Ovary (tissue), 9 donors: ENCODE data around the gene CPPED1. TPM values are rescaled to one million over a fixed set of nuclear protein-coding genes. Genes with fewer than 3 reads are reported as not detected.

Experiments
- DNase-seq, 5 donors: peaks; one replicate each; pipeline ENCODE4 v3.0.0-alpha.2; 2019 to 2020
- H3K27ac ChIP-seq, 2 donors: fragments of 200-600 bp; one replicate each; pipeline versions ENCODE4 v1.5.1 to v1.8.0; 2019 to 2022
- H3K27me3 ChIP-seq: fragments of 200-600 bp; one replicate; pipeline ENCODE4 v1.8.0; 2022
- H3K36me3 ChIP-seq: fragments of 200-600 bp; sonication (generic); one replicate; pipeline ENCODE4 v1.5.1; 2019
- H3K4me1 ChIP-seq: one replicate; pipeline ENCODE4 v1.8.1; 2013; ENCODE audit warnings: mild to moderate bottlenecking, moderate library complexity; ENCODE audit not compliant: insufficient read depth
- H3K4me3 ChIP-seq: fragments of 200-600 bp; sonication (generic); one replicate; pipeline ENCODE4 v1.5.1; 2017
- H3K9me3 ChIP-seq, 2 donors: fragments of 200-600 bp in 1 of 2; sonication (generic) in 1 of 2; one replicate each; pipeline versions ENCODE4 v1.5.1 to v1.8.1; 2013 to 2019; ENCODE audit warnings: mild to moderate bottlenecking in 1 of 2, moderate library complexity in 1 of 2
- EP300 ChIP-seq: sonication (generic); formaldehyde crosslinking; IDR thresholded peaks from one replicate; pipeline ENCODE4 v1.6.1; 2017; ENCODE audit warnings: antibody characterized with exemption
- POLR2A ChIP-seq: fragments of 450-650 bp; IDR thresholded peaks from one replicate; pipeline ENCODE4 v1.6.1; 2017; ENCODE audit warnings: antibody characterized with exemption, mild to moderate bottlenecking, moderate library complexity
- WGBS, 3 donors: extraction: QIAGEN DNeasy Blood & Tissue Kit in 1 of 3; methylation state at CpG; one replicate each; pipeline versions ENCODE4 v1.1.5 to v1.1.7; 2013 to 2017; 5-methylcytosine and 5-hydroxymethylcytosine counted together
- intact Hi-C, 4 donors: fragments of 100-400 bp; cut with DNase I; formaldehyde crosslinking; loops; one replicate each; pipeline versions ENCODE4 v1.11.0 to v1.15.1; 2022 to 2023
- polyA plus RNA-seq, 2 donors: library from polyadenylated mRNA; stranded (reverse); fragments of 200-250 nt in 1 of 2; fragments of 350-450 nt in 1 of 2; fragmentation: Illumina TruSeq in 1 of 2; extraction: RNeasy Lipid Tissue Mini Kit (QIAGEN cat#74804) in 1 of 2; gene quantifications; one replicate each; pipeline ENCODE4 v1.2.3, GENCODE V29; 2013 to 2014
- total RNA-seq, 7 donors: library from RNA; depleted of rRNA in 2 of 7; stranded (reverse); fragments of >200 nt in 2 of 7; fragmentation: NEBNext Ultra II Directional in 3 of 7; extraction: Animal tissue kit (Norgen Biotek cat#: 25700) in 3 of 7; gene quantifications; one replicate each; pipeline versions ENCODE4 v1.1.0 to v1.2.4, GENCODE V29; 2016 to 2023
- TF ChIP-seq, protein P1 (sequence below), 3 donors: fragments of 450-650 bp in 2 of 3; fragments of 200-600 bp in 1 of 3; IDR thresholded peaks; one replicate each; pipeline versions ENCODE4 v1.5.1 to v1.8.0; 2016 to 2022; ENCODE audit warnings: antibody characterized with exemption in 3 of 3, mild to moderate bottlenecking in 1 of 3
- donor health status: DM: no; HTN: no; CAD: no; lungs with moderate emphysema.
- donor health status: DM: no; HTN: no; CAD: no.
- donor health status: Bipolar disorder and iron deficiency.
- donor health status: DM: yes; HTN: yes; CAD: no.
- donor health status: DM: no; HTN: no; CAD: no.
- donor health status: DM: yes; HTN: yes; CAD: no.

The CPPED1 gene
- total and polyA plus RNA-seq, 9 donors, result 6.0 to 23.3 (median 13.0) TPM

DNA sequence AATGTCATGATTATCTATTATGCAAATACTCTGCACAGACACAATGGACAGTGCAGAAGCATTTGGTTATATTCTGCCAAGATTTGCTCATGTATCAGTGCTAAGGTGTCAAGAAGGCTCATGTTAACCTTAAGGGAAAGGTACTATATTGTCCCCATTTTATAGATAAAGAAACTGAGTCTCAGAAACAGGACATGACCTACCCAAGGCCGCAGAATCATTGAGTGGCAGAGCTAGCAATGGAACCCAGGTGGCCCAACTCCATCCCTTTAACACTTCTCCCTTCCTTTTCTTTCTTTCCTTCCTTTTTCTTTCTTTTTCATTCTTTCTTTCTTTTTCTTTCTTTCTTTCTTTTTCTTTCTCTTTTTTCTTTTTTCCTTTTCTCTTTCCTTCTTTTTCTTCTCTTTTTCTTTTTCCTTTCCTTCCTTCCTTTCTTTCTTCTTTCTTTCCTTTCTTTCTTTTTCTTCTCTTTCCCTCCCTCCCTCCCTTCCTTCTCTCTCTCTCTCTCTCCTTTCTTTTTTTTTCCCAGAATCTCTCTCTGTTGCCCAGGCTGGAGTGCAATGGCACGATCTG lies 149.8 kb downstream of the CPPED1 start:
- no peaks in the 10 kb centered on the region for H3K4me1 ChIP-seq
- DNase-seq, result no peak
- TF ChIP-seq, protein P1, sequence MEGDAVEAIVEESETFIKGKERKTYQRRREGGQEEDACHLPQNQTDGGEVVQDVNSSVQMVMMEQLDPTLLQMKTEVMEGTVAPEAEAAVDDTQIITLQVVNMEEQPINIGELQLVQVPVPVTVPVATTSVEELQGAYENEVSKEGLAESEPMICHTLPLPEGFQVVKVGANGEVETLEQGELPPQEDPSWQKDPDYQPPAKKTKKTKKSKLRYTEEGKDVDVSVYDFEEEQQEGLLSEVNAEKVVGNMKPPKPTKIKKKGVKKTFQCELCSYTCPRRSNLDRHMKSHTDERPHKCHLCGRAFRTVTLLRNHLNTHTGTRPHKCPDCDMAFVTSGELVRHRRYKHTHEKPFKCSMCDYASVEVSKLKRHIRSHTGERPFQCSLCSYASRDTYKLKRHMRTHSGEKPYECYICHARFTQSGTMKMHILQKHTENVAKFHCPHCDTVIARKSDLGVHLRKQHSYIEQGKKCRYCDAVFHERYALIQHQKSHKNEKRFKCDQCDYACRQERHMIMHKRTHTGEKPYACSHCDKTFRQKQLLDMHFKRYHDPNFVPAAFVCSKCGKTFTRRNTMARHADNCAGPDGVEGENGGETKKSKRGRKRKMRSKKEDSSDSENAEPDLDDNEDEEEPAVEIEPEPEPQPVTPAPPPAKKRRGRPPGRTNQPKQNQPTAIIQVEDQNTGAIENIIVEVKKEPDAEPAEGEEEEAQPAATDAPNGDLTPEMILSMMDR (IDR thresholded peaks at IDR 0.05), result no peak
- TF ChIP-seq EP300 (no peak), POLR2A (no peak)
- H3K36me3 ChIP-seq, result no peaks in the 10 kb centered on the region
- WGBS, 3 donors, result 78 to 86% (median 85%) methylated on average over 2 of the region's 2 CpGs
- peaks cover 0 to 10% of the 10 kb centered on the region in 2 donors for H3K9me3 ChIP-seq
- intact Hi-C loops, result no loop called here
- H3K27me3 ChIP-seq, result no peaks in the 10 kb centered on the region
- H3K4me3 ChIP-seq, result no peak overlapping the region
- no peak overlapping the region for H3K27ac ChIP-seq

DNA sequence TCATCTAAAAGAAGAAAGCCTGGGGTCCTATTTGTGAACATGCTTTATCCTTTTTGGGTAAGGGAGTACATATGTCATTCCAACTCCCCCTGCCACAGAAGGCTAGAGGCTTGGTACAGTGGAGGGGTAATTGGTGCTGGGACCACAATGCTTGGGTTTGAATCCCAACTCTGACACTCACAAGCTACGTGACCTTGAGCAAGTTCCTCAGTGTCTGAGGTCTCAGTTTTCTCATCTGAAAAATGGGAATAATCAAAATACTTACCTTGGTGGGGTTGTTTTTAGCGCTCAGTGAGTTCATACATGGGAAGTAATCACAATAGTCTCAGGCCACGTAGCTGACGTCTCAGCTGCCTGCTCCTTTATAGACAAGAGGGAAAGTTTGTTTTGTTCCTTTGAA lies 150.8 kb downstream of the CPPED1 start:
- peaks cover 0 to under 1% of the 10 kb centered on the region in 2 donors for H3K9me3 ChIP-seq
- no peak overlapping the region for H3K4me3 ChIP-seq
- H3K36me3 ChIP-seq, result no peaks in the 10 kb centered on the region
- DNase-seq, result no peak
- TF ChIP-seq EP300 (no peak), POLR2A (no peak)
- TF ChIP-seq, protein P1 (IDR thresholded peaks at IDR 0.05), result no peak
- no peak overlapping the region for H3K27ac ChIP-seq
- H3K4me1 ChIP-seq, result no peaks in the 10 kb centered on the region
- 71 to 85% (median 75%) methylated on average over 4 of the region's 4 CpGs for whole genome bisulfite sequencing, 3 donors
- no peaks in the 10 kb centered on the region for H3K27me3 ChIP-seq
- intact Hi-C loops, result no loop called here

DNA sequence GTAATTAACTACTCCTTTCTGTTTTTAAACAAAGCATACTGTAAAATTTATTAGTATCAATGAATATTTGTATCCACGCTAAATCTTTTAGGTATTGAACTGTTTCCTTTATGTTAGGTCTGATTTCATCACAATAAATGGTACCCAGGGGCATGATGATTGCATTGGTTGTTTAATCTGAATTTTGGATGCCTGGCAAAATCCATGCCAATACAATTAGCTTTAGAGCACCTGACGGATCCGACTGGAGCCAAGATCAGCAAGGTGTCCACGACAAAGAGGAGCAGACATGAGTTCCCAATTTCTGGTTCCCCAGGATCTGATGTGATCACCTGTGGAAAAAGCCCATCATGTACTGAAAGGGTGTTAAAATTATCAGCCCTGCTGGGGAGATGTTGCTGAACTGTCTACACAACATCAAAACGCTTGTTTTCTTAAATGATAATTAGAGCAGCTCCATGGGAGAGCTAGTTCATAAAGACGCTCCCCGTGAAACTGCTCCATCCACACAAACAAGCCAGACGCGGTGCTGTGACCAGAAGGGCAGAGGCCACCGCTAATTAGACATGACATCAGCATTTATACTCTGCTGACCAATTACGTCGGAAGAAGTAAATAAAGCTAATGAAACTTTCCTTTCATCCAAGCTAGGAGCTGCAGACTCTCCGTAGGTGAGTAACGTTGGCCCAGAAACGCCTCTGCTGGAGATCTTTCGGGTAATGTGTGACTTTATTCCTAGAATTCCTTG lies 151.7 kb downstream of the CPPED1 start:
- no peak for DNase-seq
- no peaks in the 10 kb centered on the region for H3K4me1 ChIP-seq
- no peak overlapping the region for H3K27ac ChIP-seq
- no peak overlapping the region for H3K4me3 ChIP-seq
- H3K9me3 ChIP-seq, result no peaks in the 10 kb centered on the region
- no peaks in the 10 kb centered on the region for H3K27me3 ChIP-seq
- TF ChIP-seq POLR2A (no peak), EP300 (no peak)
- TF ChIP-seq, protein P1 (IDR thresholded peaks at IDR 0.05), result no peak
- WGBS, 3 donors, result 28 to 36% (median 34%) methylated on average over 16 of the region's 16 CpGs
- intact Hi-C loops, result no loop called here
- H3K36me3 ChIP-seq, result no peaks in the 10 kb centered on the region

DNA sequence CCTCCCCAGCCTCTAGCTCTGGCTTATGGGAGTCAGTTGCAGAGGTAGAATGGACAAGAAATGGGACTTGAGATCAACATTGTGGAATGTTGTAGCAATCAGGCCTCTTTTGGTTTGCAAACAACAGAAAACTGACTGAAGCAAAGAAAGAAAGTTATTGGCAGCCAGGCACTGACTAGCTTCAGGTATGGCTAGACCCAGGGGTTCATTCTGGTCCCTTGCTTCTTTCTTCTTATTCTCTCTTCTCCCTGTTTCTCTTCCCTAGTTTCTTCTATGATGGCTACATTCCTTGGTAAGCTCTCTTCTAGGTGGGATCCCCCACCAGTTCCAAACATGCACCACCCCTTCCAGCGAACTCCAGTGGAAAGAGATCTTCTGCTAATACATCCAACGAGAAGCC lies 154.3 kb downstream of the CPPED1 start:
- DNase-seq, result no peak
- H3K9me3 ChIP-seq, result no peaks in the 10 kb centered on the region
- H3K4me1 ChIP-seq, result no peaks in the 10 kb centered on the region
- intact Hi-C loops, result loop anchor here in 1 of 4 donors (10.0 kb wide), 1 partner anchor 55 kb away; no protein-coding TSS in a partner anchor
- H3K27ac ChIP-seq, result no peak overlapping the region
- WGBS, 3 donors, result 90 to 94% (median 92%) methylated on average over 2 of the region's 2 CpGs
- no peaks in the 10 kb centered on the region for H3K27me3 ChIP-seq
- H3K36me3 ChIP-seq, result no peaks in the 10 kb centered on the region
- no peak for TF ChIP-seq POLR2A
- TF ChIP-seq, protein P1 (IDR thresholded peaks at IDR 0.05), result no peak
- no peak for TF ChIP-seq EP300
- H3K4me3 ChIP-seq, result no peak overlapping the region
